ENCODE measurements around the gene GDF7.
"Not testable (repeated sequence)": the region's sequence is repeated elsewhere in the genome, so short reads cannot be mapped to it uniquely, and the experiment has no call there.

GDF7 gene

GRCh38 chr2:20706786-20707185 lies 39.8 kb downstream of the GDF7 start:
- no peak for DNase-seq

- DNase-seq = no peak
These were observed 40.7 kb downstream of the GDF7 start for GRCh38 chr2:20707601-20708000.

GRCh38 chr2:20711641-20712040 lies 44.7 kb downstream of the GDF7 start:
- not testable (repeated sequence) for DNase-seq

- not testable (repeated sequence) for DNase-seq
These were observed 46.6 kb downstream of the GDF7 start for GRCh38 chr2:20713585-20713984.

GRCh38 chr2:20714412-20714811 lies 47.5 kb downstream of the GDF7 start:
- DNase-seq = not testable (repeated sequence)

- not testable (repeated sequence) for DNase-seq
These were observed 49.2 kb downstream of the GDF7 start for GRCh38 chr2:20716164-20716563.

GRCh38 chr2:20717641-20718040 lies 50.7 kb downstream of the GDF7 start:
- no peak for DNase-seq

GRCh38 chr2:20722592-20723240 lies 55.8 kb downstream of the GDF7 start:
- DNase-seq = no peak

- DNase-seq = no peak
These were observed 56.6 kb downstream of the GDF7 start for GRCh38 chr2:20723543-20723942.

- no peak for DNase-seq
These were observed 57.6 kb downstream of the GDF7 start for GRCh38 chr2:20724500-20725053.

GRCh38 chr2:20725782-20726181 lies 58.8 kb downstream of the GDF7 start:
- DNase-seq = no peak

- no peak for DNase-seq
These were observed 60.0 kb downstream of the GDF7 start for GRCh38 chr2:20726913-20727312.

GRCh38 chr2:20728114-20728758 lies 61.3 kb downstream of the GDF7 start:
- DNase-seq = no peak

Data from stimulated activated naive CD4-positive, alpha-beta T cell (primary cell).